Lung (tissue), 12 donors: ENCODE measurements around the gene IFT22. TPM values are rescaled to one million over a fixed set of nuclear protein-coding genes. Genes with fewer than 3 reads are reported as not detected.
"Not testable (repeated sequence)": the region's sequence is repeated elsewhere in the genome, so short reads cannot be mapped to it uniquely, and the experiment has no call there.

Experiments used
- ATAC-seq: fragments of 200-7000 bp; cut with Tn5 transposase; one replicate; pipeline ENCODE4 v1.9.1; 2020; ENCODE audit warnings: moderate number of reproducible peaks; ENCODE audit not compliant: insufficient read depth, low FRiP score
- DNase-seq, 3 donors: peaks; one replicate each; pipeline ENCODE4 v3.0.0-alpha.2; 2013 to 2017
- H3K27ac ChIP-seq, 2 donors: one replicate each; pipeline ENCODE4 v1.5.1; 2013; ENCODE audit warnings: mild to moderate bottlenecking in 2 of 2, moderate library complexity in 2 of 2, control low read depth in 1 of 2, inconsistent platforms in 1 of 2, low read depth in 1 of 2, low read length in 1 of 2
- H3K27me3 ChIP-seq, 3 donors: one replicate each; pipeline ENCODE4 v1.5.1; 2013; ENCODE audit warnings: low read length in 2 of 3; ENCODE audit not compliant: control insufficient read depth in 3 of 3, insufficient read depth in 3 of 3
- H3K36me3 ChIP-seq, 4 donors: one replicate each; pipeline ENCODE4 v1.5.1; 2013; ENCODE audit warnings: low read length in 4 of 4, mild to moderate bottlenecking in 1 of 4, moderate library complexity in 1 of 4; ENCODE audit not compliant: control insufficient read depth in 4 of 4, insufficient read depth in 4 of 4
- H3K4me1 ChIP-seq, 5 donors: one replicate each; pipeline ENCODE4 v1.5.1; 2013; ENCODE audit warnings: low read length in 5 of 5, mild to moderate bottlenecking in 2 of 5, moderate library complexity in 1 of 5; ENCODE audit not compliant: control insufficient read depth in 5 of 5, insufficient read depth in 5 of 5
- H3K4me3 ChIP-seq: one replicate; pipeline ENCODE4 v1.5.1; 2013; ENCODE audit warnings: mild to moderate bottlenecking, control low read depth, moderate library complexity
- H3K9ac ChIP-seq, 2 donors: one replicate each; pipeline ENCODE4 v1.5.1; 2013; ENCODE audit warnings: low read length in 2 of 2, control low read depth in 1 of 2; ENCODE audit not compliant: insufficient read depth in 1 of 2
- H3K9me3 ChIP-seq, 4 donors: one replicate each; pipeline ENCODE4 v1.5.1; 2013; ENCODE audit warnings: low read length in 3 of 4, mild to moderate bottlenecking in 1 of 4, moderate library complexity in 1 of 4; ENCODE audit not compliant: control insufficient read depth in 4 of 4, insufficient read depth in 3 of 4
- CTCF ChIP-seq: IDR thresholded peaks from 2 replicates; pipeline ENCODE4 v1.5.1; 2012; ENCODE audit warnings: mild to moderate bottlenecking; ENCODE audit errors: control extremely low read depth, extremely low read depth
- WGBS, 2 donors: extraction: QIAGEN DNeasy Blood & Tissue Kit; methylation state at CpG; one replicate each; pipeline ENCODE4 v1.1.7; 2013; 5-methylcytosine and 5-hydroxymethylcytosine counted together
- polyA plus RNA-seq, 2 donors: library from polyadenylated mRNA; stranded (reverse); fragments of 200-250 nt; gene quantifications; one replicate each; pipeline ENCODE4 v1.2.1, GENCODE V29; 2013
- total RNA-seq, 2 donors: library from RNA; depleted of rRNA in 1 of 2; stranded (reverse); fragments of >200 nt in 1 of 2; gene quantifications; one replicate each; pipeline ENCODE4 v1.2.1, GENCODE V29; 2014 to 2021
- donor health status: control.
- donor health status: control.
- donor health status: Bipolar disorder and iron deficiency.
- donor health status: healthy.
- donor health status: DM: yes; HTN: yes; CAD: no.

IFT22 gene
- total and polyA plus RNA-seq, 4 donors = 23.6 to 44.7 (median 34.0) TPM

GRCh38 chr7:101294832-101295121 is 26.8 kb downstream of the IFT22 start:
- no peak overlapping the region for H3K27ac ChIP-seq
- H3K4me1 ChIP-seq = no peaks in the 10 kb centered on the region
- H3K4me3 ChIP-seq = no peak overlapping the region
- 82 to 85% methylated on average over 8 of the region's 8 CpGs for WGBS, 2 donors
- peaks cover 5 to 29% (median 29%) of the 10 kb centered on the region in 3 donors for H3K27me3 ChIP-seq
- H3K9me3 ChIP-seq = peaks cover 0 to 3% (median 0%) of the 10 kb centered on the region in 4 donors
- DNase-seq (no peak), ATAC-seq (no peak)
- no peaks in the 10 kb centered on the region for H3K36me3 ChIP-seq
- TF ChIP-seq CTCF = no peak
- H3K9ac ChIP-seq = no peak overlapping the region

- Histone ChIP-seq H3K9ac (no peak overlapping the region), H3K4me3 (no peak overlapping the region), H3K9me3 (no peaks in the 10 kb centered on the region), H3K4me1 (no peaks in the 10 kb centered on the region), H3K27me3 (peaks cover under 1 to 25% (median 24%) of the 10 kb centered on the region in 3 donors), H3K36me3 (no peaks in the 10 kb centered on the region), H3K27ac (no peak overlapping the region)
- ATAC-seq = no peak
- no peak for TF ChIP-seq CTCF
- DNase-seq = no peak
- WGBS, 2 donors = 49 to 52% methylated on average over 12 of the region's 12 CpGs
Measured at GRCh38 chr7:101294039-101294831, 27.4 kb downstream of the IFT22 start.

GRCh38 chr7:101293069-101294021 is 28.3 kb downstream of the IFT22 start:
- H3K4me3 ChIP-seq, H3K9me3 ChIP-seq, H3K4me1 ChIP-seq, H3K36me3 ChIP-seq, DNase-seq, H3K9ac ChIP-seq, ATAC-seq, H3K27ac ChIP-seq: not testable (repeated sequence)
- peaks cover 0 to 19% (median 15%) of the 10 kb centered on the region in 3 donors for H3K27me3 ChIP-seq
- WGBS, 2 donors = 48 to 51% methylated on average over 16 of the region's 16 CpGs

- ATAC-seq, H3K27ac ChIP-seq, H3K9ac ChIP-seq, H3K36me3 ChIP-seq, H3K9me3 ChIP-seq, H3K4me3 ChIP-seq, H3K4me1 ChIP-seq, DNase-seq: not testable (repeated sequence)
- peaks cover 0 to 15% (median 11%) of the 10 kb centered on the region in 3 donors for H3K27me3 ChIP-seq
- WGBS, 2 donors = 74% methylated on average over 5 of the region's 5 CpGs
Measured at GRCh38 chr7:101292566-101292965, 29.0 kb downstream of the IFT22 start.
